ENCODE data around the gene HK3. TPM values are rescaled to one million over a fixed set of nuclear protein-coding genes. Genes with fewer than 3 reads are reported as not detected.

The HK3 gene
- total RNA-seq, 2 donors from 2014 or later: 16.9 to 36.2 TPM

GRCh38 chr5:176836811-176837706, 62.1 kb downstream of the HK3 start:
- intact Hi-C loops (cut with DNase I): no loop called here
- DNase-seq (ENCODE audit: low spot score): no peak

GRCh38 chr5:176835918-176836317, 63.2 kb downstream of the HK3 start:
- DNase-seq (ENCODE audit: low spot score): no peak
- intact Hi-C loops (cut with DNase I): no loop called here

- intact Hi-C loops (cut with DNase I): no loop called here
- DNase-seq (ENCODE audit: low spot score): no peak
Observed at GRCh38 chr5:176833286-176833685, 65.9 kb downstream of the HK3 start.

- no peak for DNase-seq (ENCODE audit: low spot score)
- intact Hi-C loops (cut with DNase I): no loop called here
Observed at GRCh38 chr5:176832162-176832561, 67.0 kb downstream of the HK3 start.

- no peak for DNase-seq (ENCODE audit: low spot score)
- intact Hi-C loops (cut with DNase I): no loop called here
Observed at GRCh38 chr5:176831425-176831824, 67.7 kb downstream of the HK3 start.

- DNase-seq (ENCODE audit: low spot score): no peak
- intact Hi-C loops (cut with DNase I): no loop called here
Observed at GRCh38 chr5:176830995-176831423, 68.1 kb downstream of the HK3 start.

Other genes starting within 250 kb of the HK3 start
- gene UNC5A, start 88.8 kb downstream of the HK3 start, total RNA-seq: 1 to 10 TPM in 1 of 2 donors, under 1 TPM in 1; 0.74 to 1.0 TPM
- 10 to 100 TPM; 33.1 to 41.4 TPM for gene UIMC1, start 107.4 kb upstream of the HK3 start, total RNA-seq
- 10 to 100 TPM; 11.6 to 12.5 TPM for gene ZNF346, start 123.3 kb upstream of the HK3 start, total RNA-seq
- 1 to 10 TPM; 1.0 to 1.5 TPM for gene FGFR4, start 187.6 kb upstream of the HK3 start, total RNA-seq
- 10 to 100 TPM; 60.5 to 67.6 TPM for gene NSD1, start 234.4 kb upstream of the HK3 start, total RNA-seq